IMR-90 (cell line): Measurements from ENCODE around the gene CACNA2D1. TPM values are rescaled to one million over a fixed set of nuclear protein-coding genes. Genes with fewer than 3 reads are reported as not detected.
"Not testable (repeated sequence)": the region's sequence is repeated elsewhere in the genome, so short reads cannot be mapped to it uniquely, and the experiment has no call there.

Source experiments
- ATAC-seq: fragments of 200-7000 bp; cut with Tn5 transposase; 2 replicates; pipeline ENCODE4 v1.9.1; 2020; ENCODE audit warnings: low read depth, mild to moderate bottlenecking, moderate library complexity
- BruUV-seq: library from RNA; stranded (reverse); fragments of 400-500 nt; replicated peaks from 2 replicates; lab custom pipeline; 2021; lab: Mats Ljungman, UMichigan
- CTCF ChIA-PET: fragments of 300-600 bp; formaldehyde crosslinking; extraction: SDS; loops from one replicate; lab custom pipeline; 2021; ENCODE audit warnings: antibody characterized with exemption; lab: Yijun Ruan, JAX
- POLR2A ChIA-PET: fragments of 300-600 bp; sonication (Branson Sonifier 250); formaldehyde crosslinking; loops from one replicate; lab custom pipeline; 2022; ENCODE audit warnings: antibody characterized with exemption; ENCODE audit not compliant: unreplicated experiment; lab: Charles Lee
- DNase-seq: peaks from one replicate; pipeline ENCODE4 v3.0.0; 2013
- H2AFZ ChIP-seq: replicated peaks from 2 replicates; pipeline ENCODE3; 2013; ENCODE audit warnings: low read length, mild to moderate bottlenecking; ENCODE audit not compliant: poor library complexity
- H2AK5ac ChIP-seq: 2 replicates; pipeline ENCODE4 v1.6.1; 2013; ENCODE audit warnings: low read depth, low read length, inconsistent platforms
- H2AK9ac ChIP-seq: replicated peaks from 2 replicates; pipeline ENCODE3; 2013; ENCODE audit warnings: mild to moderate bottlenecking, low read depth, low read length, moderate library complexity; ENCODE audit not compliant: poor library complexity
- H2BK120ac ChIP-seq: 2 replicates; pipeline ENCODE4 v1.6.1; 2013; ENCODE audit warnings: low read depth, low read length, inconsistent platforms
- H2BK15ac ChIP-seq: 3 replicates; pipeline ENCODE4 v1.6.1; 2013; ENCODE audit warnings: low read depth, low read length, inconsistent platforms
- H2BK20ac ChIP-seq: 2 replicates; pipeline ENCODE4 v1.6.1; 2013; ENCODE audit warnings: low read depth, mild to moderate bottlenecking, inconsistent platforms, low read length, moderate library complexity
- H2BK5ac ChIP-seq: 2 replicates; pipeline ENCODE4 v1.6.1; 2013; ENCODE audit warnings: mild to moderate bottlenecking, low read depth, low read length, inconsistent platforms; ENCODE audit not compliant: poor library complexity, severe bottlenecking
- H3K14ac ChIP-seq: replicated peaks from 2 replicates; pipeline ENCODE4 v1.6.1; 2013; ENCODE audit warnings: low read depth, low read length, inconsistent platforms
- H3K18ac ChIP-seq: 2 replicates; pipeline ENCODE4 v1.6.1; 2013; ENCODE audit warnings: low read depth, low read length, control low read depth
- H3K23ac ChIP-seq: 2 replicates; pipeline ENCODE4 v1.6.1; 2013; ENCODE audit warnings: low read depth, low read length, inconsistent platforms
- H3K27ac ChIP-seq: 2 replicates; pipeline ENCODE4 v1.5.1; 2013; ENCODE audit warnings: mild to moderate bottlenecking, control low read depth, low read length; ENCODE audit not compliant: insufficient read depth
- H3K27me3 ChIP-seq: 2 replicates; pipeline ENCODE4 v1.6.1; 2013; ENCODE audit warnings: low read length; ENCODE audit not compliant: control insufficient read depth, insufficient read depth
- H3K36me3 ChIP-seq: 2 replicates; pipeline ENCODE4 v1.6.1; 2013; ENCODE audit warnings: low read length, mixed read lengths; ENCODE audit not compliant: control insufficient read depth, insufficient read depth
- H3K4ac ChIP-seq: 2 replicates; pipeline ENCODE4 v1.6.1; 2013; ENCODE audit warnings: low read depth, low read length, inconsistent platforms
- H3K4me1 ChIP-seq: 2 replicates; pipeline ENCODE4 v1.6.1; 2013; ENCODE audit warnings: low read length, mixed read lengths; ENCODE audit not compliant: control insufficient read depth, insufficient read depth
- H3K4me2 ChIP-seq: 2 replicates; pipeline ENCODE4 v1.6.1; 2013; ENCODE audit warnings: low read depth, mild to moderate bottlenecking, control low read depth, low read length, moderate library complexity
- H3K4me3 ChIP-seq: 2 replicates; pipeline ENCODE4 v1.5.1; 2013; ENCODE audit warnings: low read depth, mild to moderate bottlenecking, control low read depth, low read length, moderate library complexity; ENCODE audit not compliant: insufficient read depth
- H3K56ac ChIP-seq: 2 replicates; pipeline ENCODE4 v1.6.1; 2013; ENCODE audit warnings: low read length, inconsistent platforms; ENCODE audit not compliant: insufficient read depth; ENCODE audit errors: extremely low read depth
- H3K79me1 ChIP-seq, 2 experiments: 2 replicates each; pipeline ENCODE4 v1.6.1; 2013; ENCODE audit warnings: low read length in 2 of 2, inconsistent platforms in 1 of 2, low read depth in 1 of 2
- H3K9ac ChIP-seq: 2 replicates; pipeline ENCODE4 v1.6.1; 2013; ENCODE audit warnings: low read depth, low read length, control low read depth
- H3K9me1 ChIP-seq: 2 replicates; pipeline ENCODE4 v1.6.1; 2013; ENCODE audit warnings: low read length, inconsistent platforms; ENCODE audit not compliant: insufficient read depth
- H3K9me3 ChIP-seq: 2 replicates; pipeline ENCODE4 v1.6.1; 2013; ENCODE audit warnings: low read length; ENCODE audit not compliant: control insufficient read depth, insufficient read depth
- H4K20me1 ChIP-seq: 2 replicates; pipeline ENCODE4 v1.6.1; 2013; ENCODE audit warnings: low read length, inconsistent platforms; ENCODE audit not compliant: insufficient read depth
- H4K5ac ChIP-seq: 2 replicates; pipeline ENCODE4 v1.6.1; 2013; ENCODE audit warnings: mild to moderate bottlenecking, low read depth, low read length, control low read depth
- H4K8ac ChIP-seq, 2 experiments: 2 replicates each; pipeline ENCODE4 v1.6.1; 2013; ENCODE audit warnings: low read depth in 2 of 2, low read length in 2 of 2, control low read depth in 1 of 2, inconsistent platforms in 1 of 2
- H4K91ac ChIP-seq: 2 replicates; pipeline ENCODE4 v1.6.1; 2013; ENCODE audit warnings: low read depth, low read length, inconsistent platforms; ENCODE audit not compliant: insufficient read depth
- BHLHE40 ChIP-seq: fragments of 150-350 bp; IDR thresholded peaks from 2 replicates; pipeline ENCODE4 v1.6.1; 2016; ENCODE audit warnings: mild to moderate bottlenecking, low read depth, low read length
- CEBPB ChIP-seq: IDR thresholded peaks from 2 replicates; pipeline ENCODE4 v1.6.1; 2012; ENCODE audit warnings: low read depth, low read length, improper control_type of control experiment
- CHD1 ChIP-seq: IDR thresholded peaks from 2 replicates; pipeline ENCODE4 v1.6.1; 2012; ENCODE audit warnings: low read depth, low read length, improper control_type of control experiment
- NFE2L2 ChIP-seq: fragments of 150-350 bp; IDR thresholded peaks from 2 replicates; pipeline ENCODE4 v1.6.1; 2016; ENCODE audit warnings: low read depth, mild to moderate bottlenecking, low read length
- RCOR1 ChIP-seq: IDR thresholded peaks from 2 replicates; pipeline ENCODE4 v1.6.1; 2012; ENCODE audit warnings: mild to moderate bottlenecking, low read length, improper control_type of control experiment; ENCODE audit not compliant: insufficient replicate concordance
- RFX5 ChIP-seq: IDR thresholded peaks from 2 replicates; pipeline ENCODE4 v1.8.0; 2012; ENCODE audit warnings: low read depth, mild to moderate bottlenecking, low read length, moderate library complexity
- WGBS, 2 experiments: methylation state at CpG; one replicate each; pipeline versions ENCODE4 v1.1.5 to v1.1.7; 2013; ENCODE audit warnings: missing lambda C conversion rate in 2 of 2; ENCODE audit not compliant: insufficient read length in 1 of 2; ENCODE audit errors: extremely low coverage in 2 of 2; 5-methylcytosine and 5-hydroxymethylcytosine counted together
- dilution Hi-C: fragments of 300-500 bp; cut with HindIII; formaldehyde crosslinking; loops from one replicate; pipeline ENCODE4 v1.14.3; 2018; ENCODE audit warnings: low sequenced_read_pairs; ENCODE audit not compliant: unreplicated experiment
- in situ Hi-C: fragments of 300-500 bp; cut with MboI; formaldehyde crosslinking; loops from 3 replicates; pipeline ENCODE4 v1.14.3; 2019; ENCODE audit warnings: low sequenced_read_pairs, inconsistent platforms, mixed read lengths
- intact Hi-C: fragments of 100-400 bp; cut with micrococcal nuclease; formaldehyde crosslinking; loops from 2 replicates; pipeline ENCODE4 v1.10.0; 2022
- polyA plus RNA-seq, 3 experiments: library from polyadenylated mRNA; depleted of rRNA; stranded (reverse); fragments of >200 nt; gene quantifications; 2 replicates each; pipeline ENCODE4 v1.2.3, GENCODE V29; 2012; ENCODE audit warnings: low replicate concordance in 1 of 3
- total RNA-seq: library from RNA; depleted of rRNA; stranded (reverse); fragments of >200 nt; gene quantifications from 2 replicates; pipeline ENCODE4 v1.2.3, GENCODE V29; 2012
- TF ChIP-seq, protein P1 (sequence below): fragments of 150-350 bp; IDR thresholded peaks from 2 replicates; pipeline ENCODE4 v1.6.1; 2016; ENCODE audit warnings: low read depth, mild to moderate bottlenecking, low read length, moderate library complexity, borderline replicate concordance

The CACNA2D1 gene
- total and polyA plus RNA-seq, 2 of the 4 experiments (the other 2 are of a cell fraction), result 5.8 to 21.9 TPM

DNA sequence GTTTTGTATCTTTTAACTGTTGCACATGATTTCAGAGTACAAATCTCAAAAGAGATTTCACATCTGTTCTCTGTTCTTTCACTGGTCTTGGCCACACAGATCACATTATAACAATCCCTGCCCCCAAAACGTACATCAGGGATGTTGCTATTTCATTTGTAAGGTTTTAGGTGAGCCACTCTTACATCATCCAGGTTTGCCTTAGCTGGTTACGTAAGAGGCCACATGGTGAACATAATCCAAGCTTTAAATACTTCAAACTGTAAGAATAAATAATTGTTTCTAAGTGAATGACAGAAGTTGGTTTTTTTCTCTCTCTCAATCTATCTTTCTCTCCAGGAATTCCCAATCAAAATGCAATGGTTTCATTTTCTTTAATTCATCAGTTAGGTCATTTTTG lies 427.8 kb downstream of the CACNA2D1 start:
- Histone ChIP-seq H2AK5ac (no peak overlapping the region), H3K23ac (no peak overlapping the region), H2BK120ac (no peak overlapping the region), H4K5ac (no peak overlapping the region; the same call in 1 of the 2 replicates), H3K14ac (peak overlapping the region; percentile 29; the same call in 1 of the 2 replicates), H2AK9ac (no peak overlapping the region), H3K4me2 (no peak overlapping the region), H4K91ac (no peak overlapping the region), H3K4me1 (peaks cover 2% of the 10 kb centered on the region; the same call in 1 of the 2 replicates), H3K9me1 (no peaks in the 10 kb centered on the region), H2AFZ (no peak overlapping the region), H3K4me3 (no peak overlapping the region), H4K20me1 (no peaks in the 10 kb centered on the region), H2BK20ac (no peak overlapping the region), H3K27ac (no peak overlapping the region; the same call in 1 of the 2 replicates), H3K56ac (no peak overlapping the region), H2BK15ac (peak overlapping the region; percentile 53; the same call in 2 of the 3 replicates), H3K27me3 (no peaks in the 10 kb centered on the region), H3K9ac (no peak overlapping the region), H3K79me1 (no peaks in the 10 kb centered on the region), H3K18ac (no peak overlapping the region), H2BK5ac (peak overlapping the region; percentile 20), H3K9me3 (no peaks in the 10 kb centered on the region), H4K8ac (peak overlapping the region; percentile 5 to 33; a peak in 1 of 4 replicates), H3K4ac (peak overlapping the region; percentile 12; the same call in 1 of the 2 replicates), H3K36me3 (no peaks in the 10 kb centered on the region)
- in situ Hi-C loops (loop anchor here (5.0 kb wide), 1 partner anchor 518 kb away; no protein-coding TSS in a partner anchor), intact Hi-C loops (loop anchor here (2.0 to 5.0 kb wide), 3 partner anchors 247 to 713 kb away; no protein-coding TSS in a partner anchor), dilution Hi-C loops (no loop called here)
- ChIA-PET CTCF (interaction anchor here (2.6 to 2.9 kb wide), 2 partner anchors 246 to 515 kb away, joined by 7 to 20 read pairs; partner anchors contain the start of gene HGF), POLR2A (no interaction called here)
- no peak for ATAC-seq
- TF ChIP-seq BHLHE40 (no peak), CHD1 (no peak), NFE2L2 (no peak), CEBPB (peak; percentile 70), RFX5 (no peak), RCOR1 (no peak)
- TF ChIP-seq, protein P1, sequence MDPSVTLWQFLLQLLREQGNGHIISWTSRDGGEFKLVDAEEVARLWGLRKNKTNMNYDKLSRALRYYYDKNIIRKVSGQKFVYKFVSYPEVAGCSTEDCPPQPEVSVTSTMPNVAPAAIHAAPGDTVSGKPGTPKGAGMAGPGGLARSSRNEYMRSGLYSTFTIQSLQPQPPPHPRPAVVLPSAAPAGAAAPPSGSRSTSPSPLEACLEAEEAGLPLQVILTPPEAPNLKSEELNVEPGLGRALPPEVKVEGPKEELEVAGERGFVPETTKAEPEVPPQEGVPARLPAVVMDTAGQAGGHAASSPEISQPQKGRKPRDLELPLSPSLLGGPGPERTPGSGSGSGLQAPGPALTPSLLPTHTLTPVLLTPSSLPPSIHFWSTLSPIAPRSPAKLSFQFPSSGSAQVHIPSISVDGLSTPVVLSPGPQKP, result no peak
- no TSS peak for BruUV-seq
- WGBS, 2 experiments, result no CpG with 5 or more reads among the region's 2 CpGs
- DNase-seq, result peak; percentile 17

- H3K9me1 ChIP-seq, H2BK20ac ChIP-seq, BruUV-seq, intact Hi-C loops, H3K27ac ChIP-seq, H3K36me3 ChIP-seq, dilution Hi-C loops, H3K4ac ChIP-seq, in situ Hi-C loops, H3K27me3 ChIP-seq, H3K4me3 ChIP-seq, H4K20me1 ChIP-seq, H3K56ac ChIP-seq, H2BK5ac ChIP-seq, H3K9me3 ChIP-seq, H3K79me1 ChIP-seq, H3K14ac ChIP-seq, H2BK120ac ChIP-seq, H2AK9ac ChIP-seq, H2BK15ac ChIP-seq, H3K9ac ChIP-seq, ATAC-seq, H3K23ac ChIP-seq, H3K4me2 ChIP-seq, H4K5ac ChIP-seq, H4K8ac ChIP-seq, H2AFZ ChIP-seq, H4K91ac ChIP-seq, H3K18ac ChIP-seq, H3K4me1 ChIP-seq, POLR2A ChIA-PET: not testable (repeated sequence)
- H2AK5ac ChIP-seq, result 0 out of 2 replicates have a peak overlapping the region, but pooled peaks have one; percentile 15
- WGBS, 2 experiments, result 96% methylated on average over 9 of the region's 9 CpGs; no CpG with 5 or more reads in 1 of the 2 experiments
- CTCF ChIA-PET, result interaction anchor here (0.6 kb wide), 1 partner anchor 8 kb away, joined by 3 read pairs; no protein-coding TSS in a partner anchor
- DNase-seq, result peak; percentile 16
Observed at GRCh38 chr7:82014574-82014973, 429.0 kb downstream of the CACNA2D1 start.
